Adrenal gland (tissue), 5 donors: ENCODE results near the gene GRAMD1B.

ENCODE experiments used
- CTCF ChIP-seq, 6 experiments: fragments of 450-650 bp in 4 of 6; fragments of 200-600 bp in 2 of 6; sonication (generic) in 1 of 6; IDR thresholded peaks; 1 replicate in 5 of 6; 2 replicates in 1 of 6; pipeline versions ENCODE4 v1.5.1 to v1.8.0; 2016 to 2021; ENCODE audit warnings: antibody characterized with exemption in 6 of 6, mild to moderate bottlenecking in 2 of 6, moderate library complexity in 1 of 6
- POLR2A ChIP-seq, 2 donors: fragments of 450-650 bp; IDR thresholded peaks; one replicate each; pipeline ENCODE4 v1.6.1; 2017; ENCODE audit warnings: antibody characterized with exemption in 2 of 2, mild to moderate bottlenecking in 2 of 2, moderate library complexity in 1 of 2
- donor health status: DM: no; HTN: no; CAD: no.

DNA sequence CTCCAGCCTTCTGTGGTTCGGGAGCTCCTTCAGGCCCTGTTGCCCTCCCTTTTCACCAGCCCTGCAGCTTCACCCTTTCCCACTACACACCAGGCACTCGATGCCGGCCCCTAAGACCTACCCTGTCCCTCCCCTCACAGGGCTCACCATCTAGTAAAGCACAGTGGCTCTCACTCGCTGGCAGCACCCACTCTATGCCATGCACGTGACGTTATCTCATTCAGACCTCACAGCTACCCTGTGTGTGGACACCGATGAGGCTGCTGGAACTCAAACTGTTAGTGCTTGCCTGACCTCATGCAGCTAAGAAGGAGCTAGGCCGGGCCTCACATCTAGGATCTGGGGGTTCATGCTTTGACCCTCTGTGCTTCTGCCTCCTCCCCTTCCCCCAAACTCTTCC lies 178.9 kb downstream of the GRAMD1B start:
- TF ChIP-seq CTCF (IDR thresholded peaks at IDR 0.05) (no peak), POLR2A (IDR thresholded peaks at IDR 0.05) (no peak)
